Activated CD4-positive, CD25-positive, alpha-beta regulatory T cell treated with anti-CD3 and anti-CD28 coated beads, Interleukin-2, amount 50 U/mL, for 16 hours (primary cell): ENCODE data around the gene ALDH16A1.

Source experiments
- DNase-seq: peaks from one replicate; pipeline ENCODE4 v3.0.0-alpha.2; 2020; ENCODE audit warnings: low read depth, low spot score

The ALDH16A1 gene

GRCh38 chr19:49453013-49453756 is at the start of gene ALDH16A1:
Gene ALDH16A1 (plus strand): TSS chr19:49453225. CDS start chr19:49453332, 107 bp downstream.
- peak; percentile 96 for DNase-seq

GRCh38 chr19:49403404-49404187 is 49.4 kb upstream of the ALDH16A1 start:
- DNase-seq = no peak

- DNase-seq = no peak
These were observed 45.9 kb upstream of the ALDH16A1 start for GRCh38 chr19:49407079-49407478.

GRCh38 chr19:49407482-49408015 is 45.5 kb upstream of the ALDH16A1 start:
- no peak for DNase-seq

- no peak for DNase-seq
These were observed 44.1 kb upstream of the ALDH16A1 start for GRCh38 chr19:49408816-49409440.

GRCh38 chr19:49409441-49410029 is 43.5 kb upstream of the ALDH16A1 start:
- no peak for DNase-seq

GRCh38 chr19:49411681-49412326 is 41.2 kb upstream of the ALDH16A1 start:
- no peak for DNase-seq

GRCh38 chr19:49413348-49413747 is 39.7 kb upstream of the ALDH16A1 start:
- no peak for DNase-seq

GRCh38 chr19:49414256-49414655 is 38.8 kb upstream of the ALDH16A1 start:
- no peak for DNase-seq

- no peak for DNase-seq
These were observed 37.8 kb upstream of the ALDH16A1 start for GRCh38 chr19:49415102-49415809.

GRCh38 chr19:49415810-49416200 is 37.2 kb upstream of the ALDH16A1 start:
- no peak for DNase-seq

- DNase-seq = no peak
These were observed 35.9 kb upstream of the ALDH16A1 start for GRCh38 chr19:49417088-49417487.

- no peak for DNase-seq
These were observed 34.5 kb upstream of the ALDH16A1 start for GRCh38 chr19:49418511-49418910.

GRCh38 chr19:49419173-49419572 is 33.9 kb upstream of the ALDH16A1 start:
- DNase-seq = no peak

GRCh38 chr19:49420227-49420626 is 32.8 kb upstream of the ALDH16A1 start:
- DNase-seq = no peak

GRCh38 chr19:49421039-49421877 is 31.8 kb upstream of the ALDH16A1 start:
- DNase-seq = no peak

GRCh38 chr19:49421878-49422202 is 31.2 kb upstream of the ALDH16A1 start:
- no peak for DNase-seq

- DNase-seq = no peak
These were observed 30.5 kb upstream of the ALDH16A1 start for GRCh38 chr19:49422407-49423070.
